Caco-2 (cell line): ENCODE results near the gene NAGLU. TPM values are rescaled to one million over a fixed set of nuclear protein-coding genes. Genes with fewer than 3 reads are reported as not detected.
A peak's percentile ranks its signal among the peaks of the same experiment; 100 is the strongest.

ENCODE experiments used
- BruUV-seq: library from RNA; stranded (reverse); fragments of 400-500 nt; replicated peaks from 2 replicates; lab custom pipeline; 2021; lab: Mats Ljungman, UMichigan
- CTCF ChIA-PET: fragments of 300-600 bp; sonication (Branson Sonifier 250); formaldehyde crosslinking; loops from one replicate; lab custom pipeline; 2022; ENCODE audit warnings: antibody characterized with exemption; lab: Charles Lee
- POLR2A ChIA-PET: fragments of 300-600 bp; sonication (Branson Sonifier 250); formaldehyde crosslinking; loops from one replicate; lab custom pipeline; 2022; ENCODE audit warnings: antibody characterized with exemption; lab: Charles Lee
- DNase-seq, 2 experiments: peaks; one replicate each; pipeline versions ENCODE4 v3.0.0 to v3.0.0-alpha.2; 2020 to 2022
- H3K27me3 ChIP-seq: replicated peaks from 2 replicates; pipeline ENCODE4 v1.6.0; 2011; ENCODE audit warnings: low read length; ENCODE audit not compliant: control insufficient read depth, insufficient read depth
- H3K36me3 ChIP-seq: 2 replicates; pipeline ENCODE4 v1.5.1; 2011; ENCODE audit warnings: low read length; ENCODE audit not compliant: control insufficient read depth, insufficient read depth
- H3K4me1 ChIP-seq: fragments of 250-450 bp; sonication (Bioruptor Pico); 2 replicates; pipeline ENCODE4 v1.5.1; 2020; ENCODE audit warnings: mild to moderate bottlenecking
- H3K4me3 ChIP-seq: 2 replicates; pipeline ENCODE4 v1.5.1; 2011; ENCODE audit warnings: low read depth, mild to moderate bottlenecking, control low read depth, low read length
- H3K9me3 ChIP-seq: fragments of 250-450 bp; sonication (Bioruptor Pico); 2 replicates; pipeline ENCODE4 v1.5.1; 2020; ENCODE audit warnings: mild to moderate bottlenecking, moderate library complexity
- H3K27ac Mint-ChIP-seq: one replicate; pipeline ENCODE4 v1.8.0; 2022; ENCODE audit warnings: mixed read lengths; ENCODE audit not compliant: unreplicated experiment
- H3K27me3 Mint-ChIP-seq: one replicate; pipeline ENCODE4 v1.8.0; 2022; ENCODE audit warnings: mixed read lengths; ENCODE audit not compliant: insufficient read depth, unreplicated experiment
- H3K36me3 Mint-ChIP-seq: one replicate; pipeline ENCODE4 v1.8.0; 2022; ENCODE audit warnings: mild to moderate bottlenecking, mixed read lengths; ENCODE audit not compliant: insufficient read depth, unreplicated experiment
- H3K4me1 Mint-ChIP-seq: one replicate; pipeline ENCODE4 v1.8.0; 2022; ENCODE audit warnings: low read depth, mixed read lengths; ENCODE audit not compliant: unreplicated experiment
- H3K4me3 Mint-ChIP-seq: one replicate; pipeline ENCODE4 v1.8.0; 2022; ENCODE audit warnings: mild to moderate bottlenecking, moderate library complexity, mixed read lengths; ENCODE audit not compliant: unreplicated experiment
- H3K9me3 Mint-ChIP-seq: one replicate; pipeline ENCODE4 v1.8.0; 2022; ENCODE audit warnings: mixed read lengths; ENCODE audit not compliant: unreplicated experiment
- CTCF ChIP-seq, 2 experiments: fragments of 200-600 bp in 1 of 2; IDR thresholded peaks; 1 replicate in 1 of 2; 2 replicates in 1 of 2; pipeline versions ENCODE4 v1.5.1 to v1.8.0; 2011 to 2022; ENCODE audit warnings: antibody characterized with exemption in 1 of 2, control low read depth in 1 of 2, inconsistent platforms in 1 of 2, low read depth in 1 of 2, low read length in 1 of 2, mild to moderate bottlenecking in 1 of 2, moderate library complexity in 1 of 2; ENCODE audit not compliant: insufficient read depth in 1 of 2, severe bottlenecking in 1 of 2, unreplicated experiment in 1 of 2
- intact Hi-C: fragments of 100-400 bp; cut with micrococcal nuclease; formaldehyde crosslinking; loops from one replicate; pipeline ENCODE4 v1.10.0; 2022; ENCODE audit not compliant: unreplicated experiment
- total RNA-seq: library from RNA; stranded (reverse); gene quantifications from 2 replicates; pipeline ENCODE4 v1.2.3, GENCODE V29; 2022

NAGLU gene
- total RNA-seq, 1 experiment from 2014 or later = 28.7 TPM

- H3K27me3 ChIP-seq = no peaks in the 10 kb centered on the region
- TF ChIP-seq CTCF (IDR thresholded peaks at IDR 0.05; ENCODE audit: insufficient read depth in 1 of 2, low read depth in 1 of 2, low read length in 1 of 2, severe bottlenecking in 1 of 2, unreplicated experiment in 1 of 2) = no peak
- POLR2A ChIA-PET = interaction anchor here (0.5 kb wide), 1 partner anchor 174 kb away, joined by 4 read pairs; no protein-coding TSS in a partner anchor
- BruUV-seq = no TSS peak
- H3K36me3 Mint-ChIP-seq = peaks cover 36% of the 10 kb centered on the region
- H3K9me3 Mint-ChIP-seq = no peaks in the 10 kb centered on the region
- no peaks in the 10 kb centered on the region for H3K27me3 Mint-ChIP-seq
- H3K27ac Mint-ChIP-seq = no peak overlapping the region
- H3K4me3 Mint-ChIP-seq = no peak overlapping the region
- H3K4me1 Mint-ChIP-seq = peaks cover 20% of the 10 kb centered on the region
- intact Hi-C loops = loop anchor here (10.0 kb wide), 1 partner anchor 50 kb away; no protein-coding TSS in a partner anchor
- CTCF ChIA-PET = interaction anchor here (1.2 kb wide), 1 partner anchor 79 kb away, joined by 6 read pairs; no protein-coding TSS in a partner anchor
- DNase-seq = no peak
- peaks cover 24% of the 10 kb centered on the region for H3K4me1 ChIP-seq
- H3K36me3 ChIP-seq = peaks cover 3% of the 10 kb centered on the region
- H3K4me3 ChIP-seq = no peak overlapping the region
- H3K9me3 ChIP-seq = no peaks in the 10 kb centered on the region
Observed at GRCh38 chr17:42514867-42515266, 21.2 kb upstream of the NAGLU start.

GRCh38 chr17:42517516-42517915 lies 18.5 kb upstream of the NAGLU start:
- POLR2A ChIA-PET = interaction anchor here (0.6 to 2.0 kb wide), 3 partner anchors 9 to 95 kb away, joined by 3 to 8 read pairs (median 4); partner anchors contain the start of gene CAVIN1
- H3K4me1 Mint-ChIP-seq = peaks cover 46% of the 10 kb centered on the region
- TF ChIP-seq CTCF (IDR thresholded peaks at IDR 0.05; ENCODE audit: insufficient read depth in 1 of 2, low read depth in 1 of 2, low read length in 1 of 2, severe bottlenecking in 1 of 2, unreplicated experiment in 1 of 2) = peak; percentile 90 to 97

GRCh38 chr17:42518046-42518754 lies 17.8 kb upstream of the NAGLU start:
- no peaks in the 10 kb centered on the region for H3K27me3 Mint-ChIP-seq
- H3K27me3 ChIP-seq = no peaks in the 10 kb centered on the region
- H3K4me1 Mint-ChIP-seq = peaks cover 53% of the 10 kb centered on the region
- BruUV-seq = no TSS peak
- CTCF ChIA-PET = interaction anchor here (0.5 to 2.6 kb wide), 21 partner anchors 9 to 872 kb away, joined by 3 to 20 read pairs (median 5); partner anchors contain the start of genes CAVIN1, NAGLU, PSMC3IP and STAT3
- peaks cover 57% of the 10 kb centered on the region for H3K4me1 ChIP-seq
- no peak for TF ChIP-seq CTCF (IDR thresholded peaks at IDR 0.05; ENCODE audit: insufficient read depth in 1 of 2, low read depth in 1 of 2, low read length in 1 of 2, severe bottlenecking in 1 of 2, unreplicated experiment in 1 of 2)
- no peak for DNase-seq
- H3K9me3 ChIP-seq = no peaks in the 10 kb centered on the region
- H3K4me3 Mint-ChIP-seq = peak overlapping the region; percentile 10
- no peak overlapping the region for H3K4me3 ChIP-seq
- intact Hi-C loops = loop anchor here (10.0 kb wide), 1 partner anchor 53 kb away; no protein-coding TSS in a partner anchor
- H3K9me3 Mint-ChIP-seq = no peaks in the 10 kb centered on the region
- H3K36me3 Mint-ChIP-seq = peaks cover 35% of the 10 kb centered on the region
- POLR2A ChIA-PET = interaction anchor here (0.6 to 2.0 kb wide), 3 partner anchors 9 to 95 kb away, joined by 3 to 8 read pairs (median 4); partner anchors contain the start of gene CAVIN1
- H3K36me3 ChIP-seq = peaks cover 4% of the 10 kb centered on the region
- peak overlapping the region; percentile 90 for H3K27ac Mint-ChIP-seq

More at GRCh38 chr17:42517516-42517915, 18.5 kb upstream of the NAGLU start:
- intact Hi-C loops = loop anchor here (1.0 to 10.0 kb wide), 3 partner anchors 53 to 195 kb away; no protein-coding TSS in a partner anchor
- H3K9me3 Mint-ChIP-seq = no peaks in the 10 kb centered on the region
- CTCF ChIA-PET = interaction anchor here (0.5 to 2.6 kb wide), 21 partner anchors 10 to 872 kb away, joined by 3 to 20 read pairs (median 5); partner anchors contain the start of genes CAVIN1, NAGLU, PSMC3IP and STAT3
- H3K4me1 ChIP-seq = peaks cover 51% of the 10 kb centered on the region
- no peaks in the 10 kb centered on the region for H3K27me3 ChIP-seq
- H3K36me3 ChIP-seq = peaks cover 4% of the 10 kb centered on the region
- no peaks in the 10 kb centered on the region for H3K27me3 Mint-ChIP-seq
- H3K27ac Mint-ChIP-seq = peak overlapping the region; percentile 90
- no peak overlapping the region for H3K4me3 Mint-ChIP-seq
- BruUV-seq = no TSS peak
- H3K36me3 Mint-ChIP-seq = peaks cover 35% of the 10 kb centered on the region
- no peaks in the 10 kb centered on the region for H3K9me3 ChIP-seq
- no peak overlapping the region for H3K4me3 ChIP-seq
- peak; percentile 82 to 89 for DNase-seq
